Bronchial epithelial cell (primary cell): ENCODE measurements around the gene ZYG11A. TPM values are rescaled to one million over a fixed set of nuclear protein-coding genes. Genes with fewer than 3 reads are reported as not detected.
"Not testable (repeated sequence)": the region's sequence is repeated elsewhere in the genome, so short reads cannot be mapped to it uniquely, and the experiment has no call there.

Source experiments
- DNase-seq: peaks from one replicate; pipeline ENCODE4 v3.0.0-alpha.2; 2010; ENCODE audit warnings: low read depth
- FAIRE-seq: peaks from 2 replicates; lab custom pipeline; 2011; peaks lifted over from hg19 to GRCh38; lab: Jason Lieb, UNC
- H3K27me3 ChIP-seq: 2 replicates; pipeline ENCODE4 v1.5.1; 2011; ENCODE audit warnings: low read length; ENCODE audit not compliant: control insufficient read depth, insufficient read depth
- H3K36me3 ChIP-seq: 2 replicates; pipeline ENCODE4 v1.5.1; 2011; ENCODE audit warnings: low read length; ENCODE audit not compliant: control insufficient read depth, insufficient read depth
- H3K4me3 ChIP-seq: 2 replicates; pipeline ENCODE4 v1.5.1; 2011; ENCODE audit warnings: mild to moderate bottlenecking, low read depth, low read length, control low read depth
- CTCF ChIP-seq: IDR thresholded peaks from 2 replicates; pipeline ENCODE4 v1.5.1; 2011; ENCODE audit warnings: mild to moderate bottlenecking, moderate library complexity, low read length, control low read depth, inconsistent platforms; ENCODE audit not compliant: insufficient read depth, severe bottlenecking
- total RNA-seq: library from RNA; depleted of rRNA; stranded (reverse); fragments of >200 nt; gene quantifications from 2 replicates; pipeline ENCODE4 v1.2.1, GENCODE V29; 2014

The ZYG11A gene
- total RNA-seq, 1 donor from 2014 or later: under 0.01 TPM

GRCh38 chr1:52825868-52826267 is 16.7 kb upstream of the ZYG11A start:
- FAIRE-seq: no peak
- TF ChIP-seq CTCF: no peak

GRCh38 chr1:52834798-52835197 is 7.8 kb upstream of the ZYG11A start:
- DNase-seq (no peak), FAIRE-seq (no peak)
- no peak for TF ChIP-seq CTCF

More at GRCh38 chr1:52825868-52826267, 16.7 kb upstream of the ZYG11A start:
- no peaks in the 10 kb centered on the region for H3K27me3 ChIP-seq
- peak; percentile 34 for DNase-seq
- no peak overlapping the region for H3K4me3 ChIP-seq
- no peaks in the 10 kb centered on the region for H3K36me3 ChIP-seq

GRCh38 chr1:52836035-52836434 is 6.5 kb upstream of the ZYG11A start:
- FAIRE-seq: no peak
- Histone ChIP-seq H3K4me3 (no peak overlapping the region), H3K36me3 (no peaks in the 10 kb centered on the region), H3K27me3 (no peaks in the 10 kb centered on the region)
- TF ChIP-seq CTCF: no peak
- no peak for DNase-seq

More at GRCh38 chr1:52834798-52835197, 7.8 kb upstream of the ZYG11A start:
- Histone ChIP-seq H3K4me3 (no peak overlapping the region), H3K36me3 (no peaks in the 10 kb centered on the region), H3K27me3 (no peaks in the 10 kb centered on the region)

GRCh38 chr1:52839175-52839574 is 3.4 kb upstream of the ZYG11A start:
- not testable (repeated sequence) for FAIRE-seq, DNase-seq, H3K27me3 ChIP-seq

GRCh38 chr1:52845119-52845518 is 2.6 kb downstream of the ZYG11A start:
- not testable (repeated sequence) for H3K36me3 ChIP-seq, DNase-seq, H3K27me3 ChIP-seq, H3K4me3 ChIP-seq, FAIRE-seq

More at GRCh38 chr1:52839175-52839574, 3.4 kb upstream of the ZYG11A start:
- not testable (repeated sequence) for H3K36me3 ChIP-seq, H3K4me3 ChIP-seq

GRCh38 chr1:52848423-52848822 is 5.9 kb downstream of the ZYG11A start:
- no peaks in the 10 kb centered on the region for H3K36me3 ChIP-seq
- no peak for TF ChIP-seq CTCF
- FAIRE-seq (no peak), DNase-seq (no peak)
- H3K4me3 ChIP-seq: no peak overlapping the region
- no peaks in the 10 kb centered on the region for H3K27me3 ChIP-seq

GRCh38 chr1:52850951-52851350 is 8.4 kb downstream of the ZYG11A start:
- TF ChIP-seq CTCF: no peak
- FAIRE-seq (no peak), DNase-seq (no peak)
- H3K27me3 ChIP-seq: no peaks in the 10 kb centered on the region
- no peaks in the 10 kb centered on the region for H3K36me3 ChIP-seq
- H3K4me3 ChIP-seq: no peak overlapping the region
